ENCODE measurements around the gene KDELR1.

The KDELR1 gene

DNA sequence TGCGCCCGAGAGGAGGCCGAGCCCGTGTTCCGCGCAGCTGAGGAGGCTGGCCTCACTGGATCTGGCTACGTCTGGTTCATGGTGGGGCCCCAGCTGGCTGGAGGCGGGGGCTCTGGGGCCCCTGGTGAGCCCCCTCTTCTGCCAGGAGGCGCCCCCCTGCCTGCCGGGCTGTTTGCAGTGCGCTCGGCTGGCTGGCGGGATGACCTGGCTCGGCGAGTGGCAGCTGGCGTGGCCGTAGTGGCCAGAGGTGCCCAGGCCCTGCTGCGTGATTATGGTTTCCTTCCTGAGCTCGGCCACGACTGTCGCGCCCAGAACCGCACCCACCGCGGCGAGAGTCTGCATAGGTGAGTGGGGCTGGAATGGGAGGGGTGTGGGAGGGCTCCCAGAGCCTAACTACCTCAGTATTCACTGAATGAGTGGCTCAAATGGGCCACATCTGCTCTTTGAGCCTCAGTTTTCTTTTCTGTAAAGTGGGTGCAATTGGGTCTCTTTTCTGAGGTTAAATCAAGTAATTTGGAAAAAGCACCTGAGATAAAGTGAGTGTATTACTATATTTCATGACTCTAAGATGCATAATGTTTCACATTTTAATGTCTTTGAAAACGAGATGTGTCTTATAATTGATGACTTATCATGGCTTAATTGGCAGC, 13.8 kb upstream of the KDELR1 start:
- Mint-ChIP-seq H3K27ac (no peak overlapping the region), H3K36me3 (ENCODE audit: low read depth) (no peaks in the 10 kb centered on the region), H3K27me3 (peaks cover 8% of the 10 kb centered on the region), H3K4me1 (ENCODE audit: low read depth) (peaks cover 3% of the 10 kb centered on the region), H3K4me3 (no peak overlapping the region), H3K9me3 (no peaks in the 10 kb centered on the region)
- DNase-seq = no peak

- Mint-ChIP-seq H3K4me1 (ENCODE audit: low read depth) (peaks cover 14% of the 10 kb centered on the region), H3K9me3 (peaks cover 6% of the 10 kb centered on the region), H3K27me3 (peaks cover 8% of the 10 kb centered on the region), H3K4me3 (no peak overlapping the region), H3K36me3 (ENCODE audit: low read depth) (no peaks in the 10 kb centered on the region), H3K27ac (no peak overlapping the region)
- DNase-seq = peak; percentile 46
These were observed 12.3 kb upstream of the KDELR1 start for GRCh38 chr19:48403606-48404005.

DNA sequence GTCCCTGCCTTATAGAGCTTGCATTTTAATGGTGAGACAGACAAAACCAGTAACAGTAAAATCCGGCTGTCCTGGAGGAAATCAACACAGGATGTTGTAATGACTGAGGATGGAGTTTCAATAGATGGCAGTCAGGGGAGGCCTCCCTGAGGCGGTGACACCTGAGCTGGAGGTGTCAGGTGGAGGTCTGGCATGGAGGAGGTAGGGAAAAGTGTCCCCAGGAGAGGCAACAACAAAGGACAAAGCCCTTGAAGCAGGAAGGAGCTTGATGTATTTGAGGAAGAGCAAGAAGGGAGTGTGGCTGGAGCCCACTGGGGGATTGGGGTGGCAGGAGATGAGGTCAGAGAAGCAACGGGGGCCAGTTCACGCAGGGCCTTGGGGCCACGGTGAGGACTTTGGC, 9.9 kb upstream of the KDELR1 start:
- Mint-ChIP-seq H3K4me3 (no peak overlapping the region), H3K4me1 (ENCODE audit: low read depth) (peaks cover 24% of the 10 kb centered on the region), H3K9me3 (peaks cover 6% of the 10 kb centered on the region)

GRCh38 chr19:48400018-48400742, 8.8 kb upstream of the KDELR1 start:
- peaks cover 27% of the 10 kb centered on the region for H3K4me1 Mint-ChIP-seq (ENCODE audit: low read depth)
- H3K4me3 Mint-ChIP-seq = no peak overlapping the region
- DNase-seq = peak; percentile 37
- H3K27ac Mint-ChIP-seq = no peak overlapping the region
- peaks cover 28% of the 10 kb centered on the region for H3K27me3 Mint-ChIP-seq
- H3K9me3 Mint-ChIP-seq = peaks cover 6% of the 10 kb centered on the region
- H3K36me3 Mint-ChIP-seq (ENCODE audit: low read depth) = no peaks in the 10 kb centered on the region

More for the DNA sequence above, 9.9 kb upstream of the KDELR1 start:
- peaks cover 21% of the 10 kb centered on the region for H3K27me3 Mint-ChIP-seq
- no peaks in the 10 kb centered on the region for H3K36me3 Mint-ChIP-seq (ENCODE audit: low read depth)
- no peak for DNase-seq
- peak overlapping the region; percentile 27 for H3K27ac Mint-ChIP-seq

GRCh38 chr19:48398375-48399235, 7.3 kb upstream of the KDELR1 start:
- DNase-seq = peak; percentile 93
- H3K27ac Mint-ChIP-seq = no peak overlapping the region
- H3K4me1 Mint-ChIP-seq (ENCODE audit: low read depth) = peaks cover 39% of the 10 kb centered on the region
- H3K4me3 Mint-ChIP-seq = peak overlapping the region; percentile 31
- no peaks in the 10 kb centered on the region for H3K36me3 Mint-ChIP-seq (ENCODE audit: low read depth)
- H3K9me3 Mint-ChIP-seq = peaks cover 6% of the 10 kb centered on the region
- H3K27me3 Mint-ChIP-seq = peaks cover 40% of the 10 kb centered on the region

DNA sequence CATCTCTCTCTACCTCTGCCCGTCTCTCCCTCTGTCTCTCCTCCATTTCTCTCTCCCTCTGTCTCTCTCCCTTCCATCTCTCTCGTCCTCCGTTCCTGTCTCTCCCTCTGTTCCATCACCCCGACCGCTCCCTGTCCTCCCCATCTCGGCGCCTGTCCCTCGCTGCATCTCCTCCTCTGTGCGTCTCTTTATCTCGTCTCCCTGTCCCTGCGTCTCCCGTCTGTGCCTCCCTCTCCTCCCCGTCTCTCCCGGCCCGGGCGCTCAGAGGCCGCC, 6.7 kb upstream of the KDELR1 start:
- peak overlapping the region; percentile 76 for H3K4me3 Mint-ChIP-seq
- DNase-seq = no peak
- H3K9me3 Mint-ChIP-seq = peaks cover 6% of the 10 kb centered on the region
- H3K27ac Mint-ChIP-seq = peak overlapping the region; percentile 53
- peaks cover 42% of the 10 kb centered on the region for H3K27me3 Mint-ChIP-seq
- H3K36me3 Mint-ChIP-seq (ENCODE audit: low read depth) = no peaks in the 10 kb centered on the region
- H3K4me1 Mint-ChIP-seq (ENCODE audit: low read depth) = peaks cover 37% of the 10 kb centered on the region

DNA sequence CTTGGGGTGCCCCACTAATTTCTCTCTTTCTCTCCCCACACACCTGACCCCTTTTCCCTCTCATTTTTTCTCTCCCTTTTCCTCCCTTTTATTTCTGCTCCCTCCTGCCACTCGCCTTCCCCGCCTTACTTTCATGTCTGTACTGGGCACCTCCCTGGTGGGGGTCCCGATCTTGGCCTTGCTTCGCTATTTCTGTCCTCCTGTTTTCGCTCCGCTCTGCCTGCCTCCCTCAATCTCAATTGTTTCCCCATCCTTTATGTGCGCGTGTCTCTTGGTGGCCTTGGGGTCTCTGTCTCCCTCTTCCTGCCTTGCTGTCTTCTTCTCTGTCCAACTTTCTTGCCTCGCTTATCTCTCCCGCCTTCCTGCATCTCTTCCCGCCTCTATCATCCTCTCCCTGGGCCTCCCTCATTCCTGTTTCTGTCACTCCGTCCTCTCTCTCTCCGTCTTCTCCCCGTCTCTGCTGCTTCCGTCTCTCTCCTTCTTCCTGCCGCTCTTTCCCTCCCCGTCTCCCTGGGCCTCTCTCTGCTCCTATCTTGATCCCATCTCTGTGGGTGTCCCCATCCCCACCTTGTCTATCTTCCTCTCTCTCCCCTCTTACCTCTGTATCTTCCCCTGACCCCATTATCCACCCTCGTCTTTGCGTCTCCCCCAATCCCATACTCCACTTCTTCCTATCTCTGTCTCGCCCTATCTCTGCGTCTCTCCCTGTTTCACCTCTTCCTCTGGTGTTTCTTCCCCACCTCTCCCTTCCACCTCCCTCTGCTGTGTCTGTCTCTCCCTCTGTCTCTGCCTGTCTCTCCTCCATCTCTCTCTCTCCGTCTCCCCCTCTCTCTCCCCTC, 6.1 kb upstream of the KDELR1 start:
- Mint-ChIP-seq H3K9me3 (peaks cover 6% of the 10 kb centered on the region), H3K27me3 (peaks cover 46% of the 10 kb centered on the region), H3K36me3 (ENCODE audit: low read depth) (no peaks in the 10 kb centered on the region), H3K27ac (peak overlapping the region; percentile 53), H3K4me1 (ENCODE audit: low read depth) (peaks cover 42% of the 10 kb centered on the region), H3K4me3 (peak overlapping the region; percentile 76)
- DNase-seq = no peak

GRCh38 chr19:48396824-48397176, 5.4 kb upstream of the KDELR1 start:
- Mint-ChIP-seq H3K36me3 (ENCODE audit: low read depth) (no peaks in the 10 kb centered on the region), H3K9me3 (peaks cover 6% of the 10 kb centered on the region), H3K27ac (no peak overlapping the region), H3K27me3 (peaks cover 46% of the 10 kb centered on the region), H3K4me3 (no peak overlapping the region), H3K4me1 (ENCODE audit: low read depth) (peaks cover 44% of the 10 kb centered on the region)
- DNase-seq = no peak

- Mint-ChIP-seq H3K27ac (no peak overlapping the region), H3K9me3 (peaks cover 6% of the 10 kb centered on the region), H3K27me3 (peaks cover 46% of the 10 kb centered on the region), H3K4me3 (no peak overlapping the region), H3K4me1 (ENCODE audit: low read depth) (peaks cover 47% of the 10 kb centered on the region), H3K36me3 (ENCODE audit: low read depth) (peaks cover 2% of the 10 kb centered on the region)
- DNase-seq = no peak
These were observed 4.9 kb upstream of the KDELR1 start for GRCh38 chr19:48396016-48396823.

DNA sequence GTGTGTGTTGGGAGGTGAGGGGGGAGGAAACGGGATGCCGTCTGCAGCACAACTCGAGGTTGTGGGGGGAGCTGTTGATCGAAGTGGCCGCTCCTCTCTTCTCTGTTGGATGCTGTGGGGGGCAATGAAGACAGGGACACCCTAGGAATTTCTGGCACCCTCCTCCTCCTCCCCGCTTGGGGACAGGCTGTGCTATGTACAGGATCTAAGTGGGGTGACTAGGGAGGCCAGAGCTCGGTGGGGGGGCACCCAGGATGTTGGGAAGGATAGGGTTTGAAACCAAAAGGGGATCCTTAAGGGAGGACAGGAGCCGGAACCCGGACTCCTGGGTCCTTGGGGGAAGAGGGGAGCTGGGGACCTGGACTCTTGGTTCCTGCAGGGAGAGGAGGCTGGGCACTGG, 4.1 kb upstream of the KDELR1 start:
- Mint-ChIP-seq H3K27ac (no peak overlapping the region), H3K4me3 (no peak overlapping the region), H3K9me3 (peaks cover 6% of the 10 kb centered on the region), H3K27me3 (peaks cover 46% of the 10 kb centered on the region), H3K36me3 (ENCODE audit: low read depth) (peaks cover 8% of the 10 kb centered on the region), H3K4me1 (ENCODE audit: low read depth) (peaks cover 47% of the 10 kb centered on the region)
- DNase-seq = peak; percentile 31

- Mint-ChIP-seq H3K36me3 (ENCODE audit: low read depth) (peaks cover 10% of the 10 kb centered on the region), H3K27ac (no peak overlapping the region), H3K4me1 (ENCODE audit: low read depth) (peaks cover 47% of the 10 kb centered on the region), H3K9me3 (peaks cover 6% of the 10 kb centered on the region), H3K27me3 (peaks cover 46% of the 10 kb centered on the region), H3K4me3 (no peak overlapping the region)
- peak; percentile 34 for DNase-seq
These were observed 3.8 kb upstream of the KDELR1 start for GRCh38 chr19:48395170-48395455.

DNA sequence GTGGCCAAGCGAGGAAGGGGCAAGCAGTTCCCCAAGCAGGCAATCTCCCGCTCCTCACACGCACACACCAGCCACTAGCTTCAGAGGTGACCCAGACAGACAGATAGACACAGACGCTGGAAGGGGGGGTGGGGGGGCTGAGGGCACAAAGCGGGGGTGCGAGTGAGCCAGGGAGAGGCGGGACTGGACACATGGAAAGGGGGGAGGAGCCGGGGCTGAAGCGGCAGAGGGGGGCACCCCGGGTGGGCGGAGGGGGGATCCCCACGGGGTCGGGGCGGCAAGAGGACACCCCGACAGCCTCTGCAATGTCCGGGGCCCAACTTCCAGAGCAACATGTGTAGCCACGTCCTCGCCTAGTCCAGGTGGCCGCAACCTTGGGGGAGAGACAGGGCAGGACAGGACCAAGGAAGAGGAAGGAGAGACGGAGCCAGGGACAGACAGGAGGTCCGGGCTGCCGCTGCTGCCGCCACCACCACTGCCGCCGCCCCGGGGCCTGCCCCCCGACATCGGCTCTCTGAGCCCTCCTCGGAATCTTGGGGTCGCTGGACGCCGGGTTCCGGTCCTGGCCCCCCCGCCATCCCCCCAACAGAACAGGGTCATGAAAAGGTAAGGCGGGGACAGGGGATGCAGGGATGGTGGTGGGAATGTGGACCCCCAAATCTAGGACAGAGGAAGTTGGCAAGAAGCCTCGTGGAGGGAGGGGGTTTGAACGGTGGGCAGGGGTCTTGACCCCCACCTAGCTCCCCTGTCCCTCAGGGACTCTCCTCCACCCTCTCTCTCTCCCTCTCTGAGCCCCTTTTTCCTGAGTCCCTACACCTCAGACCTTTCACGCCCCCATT, 3.2 kb upstream of the KDELR1 start:
- Mint-ChIP-seq H3K27me3 (peaks cover 46% of the 10 kb centered on the region), H3K27ac (no peak overlapping the region), H3K36me3 (ENCODE audit: low read depth) (peaks cover 11% of the 10 kb centered on the region), H3K9me3 (peaks cover 5% of the 10 kb centered on the region), H3K4me1 (ENCODE audit: low read depth) (peaks cover 44% of the 10 kb centered on the region), H3K4me3 (peak overlapping the region; percentile 6)
- peak; percentile 37 for DNase-seq

Data from activated T-cell treated with anti-CD3 and anti-CD28 coated beads, Interleukin-2, amount 50 U/mL, for 24 hours (primary cell).